Measurements from ENCODE around the gene ZNF184.

DNA sequence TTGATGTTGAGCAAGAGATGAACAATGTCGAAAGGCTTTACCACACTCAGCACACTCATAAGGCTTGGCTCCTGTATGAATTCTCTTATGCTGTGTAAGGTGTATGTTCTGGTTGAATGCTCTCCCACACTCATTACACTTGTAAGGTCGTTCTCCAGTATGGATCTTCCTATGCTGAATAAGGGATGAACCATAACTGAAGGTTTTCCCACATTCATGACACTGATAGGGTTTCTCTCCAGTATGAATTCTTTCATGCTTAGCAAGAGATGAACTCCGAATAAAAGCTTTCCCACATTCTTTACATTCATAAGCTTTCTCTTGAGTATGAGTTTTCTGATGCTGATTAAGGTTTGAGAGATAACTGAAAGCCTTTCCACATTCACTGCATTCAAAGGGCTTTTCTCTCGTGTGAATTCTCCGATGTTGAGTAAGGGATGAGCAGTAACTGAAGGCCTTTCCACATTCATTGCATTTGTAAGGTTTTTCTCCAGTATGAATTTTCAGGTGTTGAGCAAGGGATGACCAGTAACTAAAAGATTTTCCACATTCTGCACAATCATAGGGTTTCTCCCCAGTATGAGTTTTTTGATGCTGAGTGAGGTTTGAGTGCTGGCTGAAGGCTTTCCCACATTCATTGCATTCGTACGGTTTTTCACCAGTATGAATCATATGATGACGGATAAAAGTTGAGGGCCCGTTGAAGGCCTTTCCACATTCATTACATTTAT is 21.1 kb downstream of the ZNF184 start:
- TF ChIP-seq RAD21 (IDR thresholded peaks at IDR 0.05; ENCODE audit: low read depth) (no peak), CTCF (IDR thresholded peaks at IDR 0.05 in 2 of 3, conservative IDR thresholded peaks at IDR 0.05 in 1 of 3; ENCODE audit: borderline replicate concordance in 1 of 3, insufficient read depth in 1 of 3, low read depth in 2 of 3, low read length in 2 of 3) (no peak), POLR2AphosphoS5 (IDR thresholded peaks at IDR 0.05; ENCODE audit: low read depth, low read length) (no peak), YY1 (IDR thresholded peaks at IDR 0.05; ENCODE audit: extremely low read depth, insufficient replicate concordance, low read depth, low read length) (no peak), ZBTB33 (IDR thresholded peaks at IDR 0.05; ENCODE audit: extremely low read depth, insufficient replicate concordance, low read length) (no peak), REST (IDR thresholded peaks at IDR 0.05; ENCODE audit: low read depth) (no peak)

Data from HCT116 (cell line).